ENCODE results near the gene ATP1A3.
"Not testable (repeated sequence)": the region's sequence is repeated elsewhere in the genome, so short reads cannot be mapped to it uniquely, and the experiment has no call there.

The ATP1A3 gene

GRCh38 chr19:41955521-41955920 lies 38.5 kb downstream of the ATP1A3 start:
- no peak overlapping the region for H3K4me3 ChIP-seq (ENCODE audit: low read depth, low read length)

- no peak overlapping the region for H3K4me3 ChIP-seq (ENCODE audit: low read depth, low read length)
Observed at GRCh38 chr19:41951686-41952172, 42.3 kb downstream of the ATP1A3 start.

GRCh38 chr19:41947091-41947490 lies 46.9 kb downstream of the ATP1A3 start:
- H3K4me3 ChIP-seq (ENCODE audit: low read depth, low read length), result no peak overlapping the region

- no peak overlapping the region for H3K4me3 ChIP-seq (ENCODE audit: low read depth, low read length)
Observed at GRCh38 chr19:41945135-41945766, 48.8 kb downstream of the ATP1A3 start.

- H3K4me3 ChIP-seq (ENCODE audit: low read depth, low read length), result no peak overlapping the region
Observed at GRCh38 chr19:41944336-41944735, 49.7 kb downstream of the ATP1A3 start.

GRCh38 chr19:41941410-41942202 lies 52.4 kb downstream of the ATP1A3 start:
- H3K4me3 ChIP-seq (ENCODE audit: low read depth, low read length), result no peak overlapping the region

GRCh38 chr19:41940731-41941409 lies 53.2 kb downstream of the ATP1A3 start:
- H3K4me3 ChIP-seq (ENCODE audit: low read depth, low read length), result peak overlapping the region; percentile 47

- H3K4me3 ChIP-seq (ENCODE audit: low read depth, low read length), result peak overlapping the region; percentile 47
Observed at GRCh38 chr19:41939861-41940730, 53.9 kb downstream of the ATP1A3 start.

GRCh38 chr19:41939209-41939608 lies 54.8 kb downstream of the ATP1A3 start:
- H3K4me3 ChIP-seq (ENCODE audit: low read depth, low read length), result not testable (repeated sequence)

- no peak overlapping the region for H3K4me3 ChIP-seq (ENCODE audit: low read depth, low read length)
Observed at GRCh38 chr19:41937525-41938468, 56.2 kb downstream of the ATP1A3 start.

- no peak overlapping the region for H3K4me3 ChIP-seq (ENCODE audit: low read depth, low read length)
Observed at GRCh38 chr19:41936961-41937360, 57.1 kb downstream of the ATP1A3 start.

GRCh38 chr19:41936416-41936850 lies 57.6 kb downstream of the ATP1A3 start:
- H3K4me3 ChIP-seq (ENCODE audit: low read depth, low read length), result no peak overlapping the region

GRCh38 chr19:41935760-41936415 lies 58.1 kb downstream of the ATP1A3 start:
- H3K4me3 ChIP-seq (ENCODE audit: low read depth, low read length), result no peak overlapping the region

GRCh38 chr19:41934849-41935374 lies 59.1 kb downstream of the ATP1A3 start:
- H3K4me3 ChIP-seq (ENCODE audit: low read depth, low read length), result no peak overlapping the region

- no peak overlapping the region for H3K4me3 ChIP-seq (ENCODE audit: low read depth, low read length)
Observed at GRCh38 chr19:41933693-41934426, 60.2 kb downstream of the ATP1A3 start.

- no peak overlapping the region for H3K4me3 ChIP-seq (ENCODE audit: low read depth, low read length)
Observed at GRCh38 chr19:41932720-41933332, 61.2 kb downstream of the ATP1A3 start.

GRCh38 chr19:41932259-41932719 lies 61.7 kb downstream of the ATP1A3 start:
- H3K4me3 ChIP-seq (ENCODE audit: low read depth, low read length), result no peak overlapping the region
